ENCODE results near the gene CAAP1.
"Not testable (repeated sequence)": the region's sequence is repeated elsewhere in the genome, so short reads cannot be mapped to it uniquely, and the experiment has no call there.

The CAAP1 gene, protein sequence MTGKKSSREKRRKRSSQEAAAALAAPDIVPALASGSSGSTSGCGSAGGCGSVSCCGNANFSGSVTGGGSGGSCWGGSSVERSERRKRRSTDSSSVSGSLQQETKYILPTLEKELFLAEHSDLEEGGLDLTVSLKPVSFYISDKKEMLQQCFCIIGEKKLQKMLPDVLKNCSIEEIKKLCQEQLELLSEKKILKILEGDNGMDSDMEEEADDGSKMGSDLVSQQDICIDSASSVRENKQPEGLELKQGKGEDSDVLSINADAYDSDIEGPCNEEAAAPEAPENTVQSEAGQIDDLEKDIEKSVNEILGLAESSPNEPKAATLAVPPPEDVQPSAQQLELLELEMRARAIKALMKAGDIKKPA

GRCh38 chr9:26892251-26893029 is at the start of gene CAAP1:
TSS of gene CAAP1 (minus strand) at chr9:26892802. CDS start at chr9:26892715, 87 bp downstream.
- peak; percentile 92 for DNase-seq (ENCODE audit: low read depth)

- no peak for DNase-seq (ENCODE audit: low read depth)
These were observed 48.2 kb upstream of the CAAP1 start for GRCh38 chr9:26940779-26941178.

DNA sequence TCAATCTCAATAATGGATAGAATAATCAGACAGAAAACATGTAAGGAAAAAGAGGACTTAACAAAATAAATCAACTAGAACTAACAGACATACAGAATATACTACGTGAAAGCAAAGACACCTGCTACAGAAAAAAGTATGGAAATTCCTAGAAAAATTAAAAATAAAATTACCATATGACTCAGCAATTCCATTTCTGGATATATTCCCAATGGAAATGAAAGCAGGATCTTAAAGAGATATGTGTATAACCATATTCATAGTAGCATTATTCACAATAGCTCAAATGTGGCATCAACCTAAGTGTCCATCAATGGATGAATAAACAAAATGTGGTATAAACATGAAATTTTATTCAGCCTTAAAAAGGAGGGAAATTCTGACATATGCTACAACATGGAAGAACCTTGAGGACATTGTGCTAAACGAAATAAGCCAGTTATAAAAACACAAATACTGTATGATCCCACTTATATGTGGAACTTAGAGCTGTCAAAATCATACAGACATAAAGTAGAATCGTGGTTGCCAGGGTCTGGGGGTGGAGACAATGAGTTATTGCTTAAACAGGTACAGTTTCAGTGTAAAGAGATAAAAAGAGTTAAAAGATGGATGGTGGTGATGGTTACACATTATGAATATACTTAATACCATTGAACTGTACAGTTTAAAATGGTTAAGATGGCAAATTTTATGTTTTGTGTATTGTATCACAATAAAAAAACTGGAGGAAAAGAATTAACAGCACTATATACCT is 47.5 kb upstream of the CAAP1 start:
- no peak for DNase-seq (ENCODE audit: low read depth)

DNA sequence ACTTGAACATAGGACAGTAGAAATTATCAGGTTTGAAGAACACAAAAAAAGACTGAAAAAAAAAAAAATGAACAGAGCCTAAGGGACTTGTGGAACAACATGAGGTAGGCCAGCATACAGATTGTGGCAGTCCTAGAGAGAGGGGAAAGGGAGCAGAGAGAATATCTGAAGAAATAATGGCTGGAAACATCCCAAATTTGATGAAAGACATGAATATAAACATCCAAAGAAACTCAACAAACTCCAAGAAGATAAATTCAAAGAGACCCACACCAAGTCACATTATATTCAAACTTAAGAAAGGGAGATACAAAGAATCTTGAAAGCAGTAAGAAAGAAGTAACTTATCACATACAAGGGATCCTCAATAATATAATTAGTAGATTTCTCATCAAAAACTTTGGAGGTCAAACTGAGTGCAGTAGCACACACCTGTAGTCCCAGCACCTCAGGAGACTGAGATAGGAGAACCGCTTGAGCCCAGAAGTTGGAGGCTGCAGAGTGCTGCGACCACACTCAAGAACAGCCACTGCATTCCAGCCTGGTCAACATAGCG is 45.3 kb upstream of the CAAP1 start:
- no peak for DNase-seq (ENCODE audit: low read depth)

GRCh38 chr9:26935847-26936246 is 43.2 kb upstream of the CAAP1 start:
- no peak for DNase-seq (ENCODE audit: low read depth)

GRCh38 chr9:26928902-26929495 is 36.4 kb upstream of the CAAP1 start:
- no peak for DNase-seq (ENCODE audit: low read depth)

DNA sequence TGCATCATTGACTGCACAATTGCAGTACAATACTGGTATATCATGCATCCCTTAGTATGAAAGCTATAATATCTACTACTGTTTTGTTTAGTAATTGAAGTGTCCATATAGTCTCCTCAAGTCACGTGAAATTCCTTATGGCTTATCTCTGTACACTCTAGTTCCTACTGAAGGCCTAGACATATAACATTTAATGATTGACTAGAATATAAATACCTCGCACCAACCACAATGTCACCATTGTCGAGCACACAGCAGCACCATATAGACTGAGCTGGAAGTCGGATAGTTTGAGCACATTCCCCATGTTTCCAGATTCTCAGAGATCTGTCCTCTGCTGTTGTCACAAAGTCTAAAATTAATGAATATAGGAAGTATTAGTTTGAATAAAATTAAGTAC is 33.0 kb upstream of the CAAP1 start:
- no peak for DNase-seq (ENCODE audit: low read depth)

GRCh38 chr9:26919698-26920097 is 27.1 kb upstream of the CAAP1 start:
- DNase-seq (ENCODE audit: low read depth): no peak

GRCh38 chr9:26913138-26913668 is 20.6 kb upstream of the CAAP1 start:
- no peak for DNase-seq (ENCODE audit: low read depth)

- no peak for DNase-seq (ENCODE audit: low read depth)
These were observed 12.1 kb upstream of the CAAP1 start for GRCh38 chr9:26904671-26905070.

DNA sequence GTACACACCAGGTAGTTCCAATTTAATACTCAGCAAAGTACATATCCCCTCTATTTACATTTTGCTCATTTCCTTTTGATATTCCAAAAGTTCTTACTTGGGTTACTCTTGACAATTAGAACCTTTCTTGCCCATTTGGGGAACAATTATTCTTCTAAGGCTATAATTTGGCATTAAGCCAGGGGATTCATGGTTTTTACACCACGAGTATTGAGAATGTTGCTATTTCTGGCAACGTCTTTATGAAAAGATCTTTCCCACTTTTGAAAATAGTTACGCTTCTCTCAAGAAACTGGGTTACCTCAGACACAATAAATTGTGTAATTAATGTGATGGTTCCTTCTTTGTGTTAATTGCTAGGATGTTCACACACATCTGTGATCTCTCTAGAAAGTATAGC is 11.5 kb upstream of the CAAP1 start:
- DNase-seq (ENCODE audit: low read depth): no peak

DNA sequence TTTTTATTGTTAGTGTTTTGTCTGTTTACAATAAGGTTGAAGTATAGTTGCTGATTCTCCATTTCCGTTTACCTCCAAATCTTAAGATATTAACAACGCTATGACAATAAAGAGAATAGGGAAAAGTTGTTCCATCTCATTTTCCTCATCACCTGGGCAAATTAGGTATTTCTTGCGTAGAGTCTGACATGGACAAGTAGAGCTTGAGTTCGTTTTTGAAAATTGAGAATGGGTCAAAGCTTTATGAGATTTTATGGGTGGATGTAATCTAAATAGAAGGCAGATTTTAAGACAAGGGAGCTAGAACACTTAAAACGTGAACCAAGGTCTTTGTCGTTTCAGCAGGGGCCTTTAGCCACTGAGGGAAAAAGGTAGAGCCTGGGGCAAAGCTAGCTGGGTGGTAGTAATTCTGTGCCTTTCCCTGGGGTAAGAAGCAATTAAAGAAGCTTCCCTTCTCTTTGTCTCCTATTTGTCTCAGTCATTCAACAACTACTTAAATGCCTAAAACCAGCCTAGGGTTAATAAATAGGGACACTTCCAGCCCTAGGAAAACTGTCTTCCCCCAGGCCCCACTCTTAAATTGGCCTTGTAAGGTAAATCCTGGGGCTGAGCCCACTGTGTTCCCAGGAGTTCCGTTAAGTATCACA is 551 bp upstream of the CAAP1 start:
- DNase-seq (ENCODE audit: low read depth): no peak

GRCh38 chr9:26891726-26892125 is 876 bp downstream of the CAAP1 start:
- no peak for DNase-seq (ENCODE audit: low read depth)

GRCh38 chr9:26888271-26888670 is 4.3 kb downstream of the CAAP1 start:
- DNase-seq (ENCODE audit: low read depth): no peak

- DNase-seq (ENCODE audit: low read depth): no peak
These were observed 10.4 kb downstream of the CAAP1 start for GRCh38 chr9:26882154-26882553.

DNA sequence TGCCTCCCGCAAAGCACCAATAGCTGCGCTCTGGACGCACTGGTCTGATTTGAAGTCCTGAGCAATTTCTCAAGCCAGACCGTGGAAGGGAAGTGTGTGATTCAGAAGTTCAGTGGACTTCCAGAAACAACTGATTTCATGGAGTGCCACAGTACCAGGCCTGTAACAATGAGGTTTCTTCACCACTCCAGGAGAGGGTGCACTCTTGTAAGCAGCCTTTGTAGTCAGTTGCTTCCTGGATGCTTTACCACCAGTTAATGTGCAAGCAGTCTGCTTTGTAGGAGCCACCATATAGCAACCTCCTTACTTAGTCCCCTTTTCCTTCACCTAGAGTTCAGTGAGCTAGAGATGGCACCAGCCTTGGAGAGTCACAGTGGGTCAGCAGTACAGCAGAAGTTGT is 12.3 kb downstream of the CAAP1 start:
- DNase-seq (ENCODE audit: low read depth): no peak

DNA sequence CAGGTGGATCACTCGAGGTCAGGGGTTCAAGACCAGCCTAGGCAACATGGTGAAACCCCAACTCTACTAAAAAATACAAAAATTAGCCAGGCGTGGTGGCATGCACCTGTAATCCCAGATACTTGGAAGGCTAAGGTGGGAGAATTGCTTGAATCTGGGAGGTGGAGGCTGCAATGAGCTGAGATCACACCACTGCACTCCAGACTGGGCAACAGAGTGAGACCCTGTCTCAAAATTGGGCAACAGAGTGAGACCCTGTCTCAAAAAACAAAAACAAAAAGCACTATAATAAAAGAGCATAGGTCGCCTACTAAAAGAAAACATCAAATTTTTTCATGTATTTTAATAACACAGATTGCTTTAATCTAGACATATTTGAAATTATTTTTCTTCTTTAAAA is 17.4 kb downstream of the CAAP1 start:
- DNase-seq (ENCODE audit: low read depth): not testable (repeated sequence)

GRCh38 chr9:26870292-26870691 is 22.3 kb downstream of the CAAP1 start:
- DNase-seq (ENCODE audit: low read depth): no peak

GRCh38 chr9:26863074-26863473 is 29.5 kb downstream of the CAAP1 start:
- no peak for DNase-seq (ENCODE audit: low read depth)

DNA sequence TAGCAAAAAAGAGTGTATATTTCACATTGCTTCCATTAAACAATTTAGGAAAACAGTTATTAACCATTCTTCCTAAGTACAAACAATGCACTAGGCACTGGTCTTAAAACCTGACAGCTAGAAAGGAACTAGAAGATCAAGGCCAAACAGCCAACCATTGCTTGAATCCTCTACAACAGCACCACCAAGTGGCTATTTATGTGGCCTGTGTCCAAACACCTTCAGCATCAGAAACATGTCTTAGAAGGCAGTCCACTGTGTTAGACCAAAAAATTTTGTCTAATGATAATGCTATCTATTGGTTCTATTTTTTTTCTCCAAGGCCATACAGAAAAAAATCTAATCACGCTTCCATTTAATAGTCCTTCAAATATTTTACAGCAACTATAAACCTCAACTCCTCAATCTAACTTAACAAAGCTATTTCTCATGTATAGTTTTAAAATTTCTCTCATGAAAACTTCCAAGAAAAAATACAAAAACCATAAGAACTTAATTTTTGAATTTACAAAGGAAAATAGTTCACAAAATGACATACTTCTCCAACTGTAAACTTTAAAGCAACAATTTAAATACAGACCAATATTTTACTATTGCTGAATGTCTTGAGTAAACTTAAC is 36.1 kb downstream of the CAAP1 start:
- no peak for DNase-seq (ENCODE audit: low read depth)

DNA sequence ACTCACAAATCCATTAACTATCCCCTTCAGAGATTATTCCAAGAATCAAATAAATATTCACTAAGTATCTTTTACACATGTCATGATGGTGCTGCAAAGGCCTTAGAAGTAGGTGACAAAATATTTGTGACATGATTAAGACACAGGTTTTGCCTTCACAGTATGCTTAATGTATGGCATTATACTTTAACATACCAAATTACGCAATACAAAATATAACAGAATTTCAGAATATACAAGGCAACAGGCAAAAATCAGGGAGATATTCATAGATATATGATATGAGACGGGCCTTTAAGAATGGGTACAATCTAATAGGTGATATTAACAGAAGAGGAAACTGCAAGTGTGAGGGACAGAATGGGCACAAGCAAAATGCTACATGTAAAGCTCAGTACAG is 41.6 kb downstream of the CAAP1 start:
- DNase-seq (ENCODE audit: low read depth): no peak

Data from activated T-helper 9 cell treated with anti-CD3 and anti-CD28 coated beads, Interleukin-2, amount 50 U/mL, for 16 hours (primary cell).